C1 segment of cervical spinal cord (tissue), 14 donors: Measurements from ENCODE around the gene TNS1.

Source experiments
- DNase-seq, 14 donors: peaks; one replicate each; lab custom pipeline; 2025; lab: John Stamatoyannopoulos, UW

Gene TNS1

DNA sequence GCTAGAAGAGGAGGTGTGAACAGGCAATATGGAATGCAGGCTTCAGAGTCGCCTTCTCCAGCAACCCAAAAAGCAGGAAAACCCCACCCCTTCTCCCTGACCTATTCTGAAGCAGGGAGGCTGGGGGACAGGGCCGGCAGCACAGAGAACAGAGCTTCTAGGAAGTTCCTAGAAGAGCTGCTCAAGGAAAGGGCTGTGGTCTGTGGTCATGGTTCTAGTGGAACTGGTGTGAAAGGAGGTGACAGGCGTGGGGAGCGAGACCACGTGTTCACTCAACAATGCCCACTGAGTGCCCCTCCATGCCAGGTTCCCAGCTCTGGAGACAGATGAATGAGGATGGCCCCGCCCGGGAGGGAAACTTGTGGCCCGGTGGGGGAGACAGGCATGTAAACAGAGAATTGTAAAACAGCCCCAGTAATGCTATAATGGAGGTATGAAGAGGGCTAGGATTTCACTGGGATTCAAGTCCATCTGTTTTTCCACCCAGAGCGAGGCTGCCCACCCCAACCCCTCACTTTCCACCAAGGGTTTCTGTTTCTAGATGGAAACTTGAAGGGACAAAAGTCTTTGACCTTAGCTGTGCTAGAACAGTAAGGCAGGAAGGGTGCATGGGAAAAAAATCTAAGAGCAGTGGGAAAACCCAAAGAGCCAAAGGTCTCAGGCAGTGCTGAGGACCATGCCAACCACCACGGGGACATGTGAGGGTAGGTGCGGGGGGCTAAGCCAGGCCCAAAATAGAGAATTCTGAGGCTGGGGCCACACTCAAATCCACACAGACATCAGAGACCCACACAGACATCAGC, 71.8 kb downstream of the TNS1 start:
- no peak for DNase-seq

DNA sequence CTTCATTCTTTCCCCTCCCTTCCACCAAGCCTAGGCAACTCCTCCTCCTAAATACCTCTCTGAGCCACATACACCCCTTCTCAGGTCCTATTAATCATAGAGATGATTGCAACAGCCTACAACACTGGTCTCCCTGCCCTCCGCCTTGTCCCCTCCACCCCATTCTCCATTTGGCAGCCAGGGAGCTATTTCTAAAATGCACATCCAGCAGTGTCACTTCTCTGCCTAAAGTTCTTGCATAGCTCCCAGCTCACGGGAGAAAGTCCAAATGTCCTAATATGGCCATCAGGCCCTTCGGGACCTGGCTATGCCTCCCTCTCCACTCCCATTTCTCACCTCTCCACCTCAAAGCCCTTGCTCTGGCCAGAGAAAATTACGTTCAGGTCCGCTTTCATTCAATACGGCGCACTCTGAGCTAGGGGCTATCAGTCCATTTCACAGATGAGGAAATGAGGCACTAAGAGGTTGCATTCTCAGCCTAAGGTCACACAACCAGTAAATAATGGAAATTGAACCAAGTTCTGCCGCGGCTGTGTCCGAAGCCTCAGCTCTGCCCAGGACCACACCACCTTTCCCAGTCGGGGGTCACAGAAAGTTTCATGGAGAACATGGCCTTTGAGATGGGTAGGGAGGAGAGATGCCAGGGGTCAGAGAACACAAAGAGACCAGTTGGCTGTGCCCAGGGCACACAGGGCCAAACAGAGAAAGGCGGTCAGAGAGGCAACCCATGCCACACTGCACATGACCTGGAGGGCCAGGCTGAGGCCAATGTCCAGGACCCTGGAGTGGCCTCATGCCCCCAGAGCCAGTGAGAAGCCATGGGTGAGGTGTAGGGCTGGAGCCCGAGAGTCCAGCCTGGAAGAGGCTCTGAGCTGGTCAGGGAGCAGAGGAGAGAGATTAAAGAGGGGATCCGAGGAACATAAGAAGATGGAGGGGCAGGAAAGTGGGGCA, 72.8 kb downstream of the TNS1 start:
- DNase-seq: no peak

DNA sequence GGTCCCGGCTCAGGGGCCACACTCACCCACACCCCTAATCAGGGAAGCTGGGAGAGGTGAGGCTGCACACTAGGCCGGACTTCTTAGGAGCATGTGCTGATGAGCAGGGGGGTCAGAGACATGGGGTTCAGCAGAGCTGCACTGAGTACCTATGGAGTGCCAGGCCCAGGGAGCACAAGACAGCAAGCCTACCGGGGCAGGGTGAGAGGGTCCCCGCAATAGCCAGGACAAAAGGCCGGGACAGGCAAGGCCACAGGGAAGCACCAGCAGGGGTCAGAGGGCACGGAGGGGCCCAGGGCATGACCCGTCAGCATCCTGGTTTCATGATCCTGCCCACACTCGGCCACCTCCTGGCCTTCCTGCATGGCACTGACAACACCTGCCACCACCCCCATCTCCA, 73.5 kb downstream of the TNS1 start:
- DNase-seq: no peak

DNA sequence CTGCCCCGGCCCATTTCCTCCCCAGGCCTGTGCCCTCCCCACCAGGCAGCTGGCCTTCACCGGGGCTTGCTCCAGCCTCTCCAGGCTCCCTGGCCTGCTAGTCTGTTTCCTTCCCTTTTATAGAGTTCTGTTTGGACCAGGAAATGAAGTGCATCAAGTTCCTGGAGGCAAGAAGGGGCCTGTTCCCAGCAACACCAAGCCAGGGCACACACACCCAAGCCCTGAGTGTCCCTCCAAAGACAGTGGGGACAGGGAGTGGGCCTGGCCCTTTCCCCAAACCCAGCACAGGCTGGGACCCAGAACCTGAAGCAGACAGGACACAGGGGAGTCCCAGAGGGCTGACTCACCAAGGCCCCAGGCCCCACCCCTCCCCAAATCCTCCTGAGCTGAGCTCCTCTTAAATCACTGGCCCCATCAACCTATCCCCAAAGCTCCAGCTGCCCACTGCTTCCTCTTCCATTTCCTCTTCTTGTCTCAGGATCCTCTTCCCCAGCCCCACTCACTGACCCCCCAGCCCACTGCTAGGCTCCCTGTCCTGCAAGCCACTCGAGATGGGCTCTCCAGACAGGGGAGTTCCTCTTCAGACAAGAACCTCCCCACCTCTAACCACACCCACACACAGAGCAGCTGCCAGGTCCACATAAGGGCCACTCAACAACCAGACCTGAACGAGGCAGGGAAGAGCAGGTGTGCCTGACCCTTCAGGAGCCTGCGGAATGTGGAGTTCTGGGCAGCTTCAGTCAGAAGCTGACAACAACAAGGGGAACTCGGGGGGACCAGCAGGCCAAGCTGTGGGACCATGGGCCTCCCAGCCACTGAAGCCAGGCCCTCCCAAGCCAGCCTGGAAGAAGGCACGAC, 74.2 kb downstream of the TNS1 start:
- DNase-seq: peak in 1 of 14 donors; percentile 46

DNA sequence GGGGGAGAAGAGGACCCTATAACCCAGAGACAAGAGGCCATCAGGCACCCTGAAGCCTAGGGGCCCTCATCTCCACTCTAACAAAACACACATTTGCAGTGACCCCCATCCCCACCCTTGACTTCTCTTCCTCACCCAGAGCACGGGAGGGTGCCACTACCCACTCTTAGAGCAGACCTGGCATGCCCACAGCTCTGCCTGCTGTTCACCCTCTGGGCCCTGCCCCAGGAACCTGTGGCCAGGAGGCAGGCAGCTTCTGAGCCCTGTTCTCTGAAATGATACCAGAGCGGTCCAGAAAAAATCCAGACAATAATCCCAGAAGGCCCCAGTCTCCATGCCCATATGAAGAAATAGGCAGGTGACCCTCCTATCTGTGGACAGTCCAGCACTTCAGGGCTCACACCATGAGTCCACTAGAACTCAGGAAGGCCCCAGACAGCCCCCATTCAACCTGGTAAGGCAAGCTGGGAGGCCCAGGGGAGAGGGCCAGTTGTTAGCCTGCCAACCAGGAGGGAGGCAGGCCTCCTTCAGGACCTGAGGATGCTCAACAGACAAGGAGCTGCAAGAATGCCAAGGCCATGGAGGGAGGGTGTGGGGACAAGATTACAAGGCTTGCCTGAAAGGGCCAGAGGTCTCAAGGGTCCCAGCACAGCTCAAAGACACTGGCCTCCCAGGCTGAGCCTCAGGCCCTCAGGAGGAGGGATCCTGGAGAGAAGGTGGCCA, 75.0 kb downstream of the TNS1 start:
- DNase-seq: no peak

DNA sequence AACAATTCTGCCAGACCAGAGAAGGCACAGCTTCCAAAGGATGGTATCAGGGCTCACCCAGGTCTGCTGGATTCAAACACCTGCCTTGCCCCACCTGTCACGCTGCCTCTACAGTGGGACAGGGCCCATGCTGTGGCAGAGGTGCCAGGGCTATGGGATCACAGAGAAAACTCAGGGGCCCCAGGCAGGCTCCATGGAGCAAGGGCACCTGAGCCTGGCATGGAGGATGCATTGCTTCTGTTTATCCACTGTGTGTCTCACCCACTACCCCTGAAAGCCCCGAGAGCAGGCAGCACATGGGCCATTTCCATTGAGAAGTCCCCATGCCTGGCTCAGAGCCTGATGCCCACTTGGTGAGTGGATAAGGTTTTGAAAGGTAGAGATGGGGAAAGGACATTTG, 76.0 kb downstream of the TNS1 start:
- DNase-seq: no peak

DNA sequence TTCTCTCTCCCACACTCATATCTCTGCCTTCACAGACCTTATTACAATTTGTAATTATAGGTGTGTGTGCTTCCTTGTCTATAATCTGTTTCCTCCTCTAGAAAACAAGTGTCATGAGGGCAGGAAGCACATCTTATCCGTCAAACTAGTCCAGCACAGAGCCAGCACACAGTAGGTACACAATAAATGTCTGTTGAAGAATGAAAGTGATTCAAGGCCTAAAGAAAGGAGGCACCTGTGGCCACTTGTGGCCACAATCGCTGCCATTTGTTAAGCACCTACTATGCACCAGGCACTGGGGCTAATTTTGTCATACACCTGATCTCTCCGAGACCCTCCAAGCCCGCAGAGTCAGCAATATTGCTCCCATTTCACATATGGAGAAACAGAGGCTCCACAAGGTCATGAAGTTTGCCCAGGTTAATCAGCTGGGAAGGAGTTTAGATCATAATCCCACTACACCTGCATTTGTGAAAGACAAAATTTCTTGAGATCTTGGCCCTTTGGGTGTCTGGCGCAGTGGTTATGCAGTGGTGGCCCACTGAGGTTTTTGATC, 78.4 kb downstream of the TNS1 start:
- DNase-seq: no peak

DNA sequence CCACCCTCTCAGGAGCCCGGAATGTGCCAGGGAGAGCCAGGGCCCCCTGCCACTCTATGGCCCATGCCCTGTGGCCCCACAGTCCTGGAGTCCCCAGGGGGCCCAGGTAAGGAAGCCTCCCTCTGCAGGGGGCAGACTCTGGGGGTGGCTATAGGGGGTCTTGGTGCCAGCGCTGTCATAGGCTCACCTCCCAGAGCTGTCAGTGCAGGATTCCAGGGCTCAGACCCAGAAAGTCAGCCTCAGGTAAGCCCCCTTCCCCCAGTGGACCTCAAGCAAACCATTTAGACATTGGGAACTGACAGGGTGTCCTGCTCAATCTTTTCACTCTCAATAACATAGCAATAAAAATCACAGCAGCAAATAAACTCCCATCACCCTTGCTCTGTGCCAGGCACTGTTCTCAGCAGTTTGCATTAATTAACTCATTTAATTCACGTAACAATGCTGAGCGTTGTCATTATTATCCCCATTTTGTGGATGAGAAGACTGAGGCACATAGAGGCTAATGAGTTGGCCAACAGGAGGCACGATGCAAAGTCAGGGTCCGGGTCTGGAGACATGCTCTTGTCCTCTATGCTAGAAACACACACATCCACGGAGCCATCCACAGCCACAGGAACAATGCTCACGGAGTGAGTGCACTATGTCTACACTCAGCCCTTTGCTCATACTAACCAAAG, 79.6 kb downstream of the TNS1 start:
- no peak for DNase-seq

DNA sequence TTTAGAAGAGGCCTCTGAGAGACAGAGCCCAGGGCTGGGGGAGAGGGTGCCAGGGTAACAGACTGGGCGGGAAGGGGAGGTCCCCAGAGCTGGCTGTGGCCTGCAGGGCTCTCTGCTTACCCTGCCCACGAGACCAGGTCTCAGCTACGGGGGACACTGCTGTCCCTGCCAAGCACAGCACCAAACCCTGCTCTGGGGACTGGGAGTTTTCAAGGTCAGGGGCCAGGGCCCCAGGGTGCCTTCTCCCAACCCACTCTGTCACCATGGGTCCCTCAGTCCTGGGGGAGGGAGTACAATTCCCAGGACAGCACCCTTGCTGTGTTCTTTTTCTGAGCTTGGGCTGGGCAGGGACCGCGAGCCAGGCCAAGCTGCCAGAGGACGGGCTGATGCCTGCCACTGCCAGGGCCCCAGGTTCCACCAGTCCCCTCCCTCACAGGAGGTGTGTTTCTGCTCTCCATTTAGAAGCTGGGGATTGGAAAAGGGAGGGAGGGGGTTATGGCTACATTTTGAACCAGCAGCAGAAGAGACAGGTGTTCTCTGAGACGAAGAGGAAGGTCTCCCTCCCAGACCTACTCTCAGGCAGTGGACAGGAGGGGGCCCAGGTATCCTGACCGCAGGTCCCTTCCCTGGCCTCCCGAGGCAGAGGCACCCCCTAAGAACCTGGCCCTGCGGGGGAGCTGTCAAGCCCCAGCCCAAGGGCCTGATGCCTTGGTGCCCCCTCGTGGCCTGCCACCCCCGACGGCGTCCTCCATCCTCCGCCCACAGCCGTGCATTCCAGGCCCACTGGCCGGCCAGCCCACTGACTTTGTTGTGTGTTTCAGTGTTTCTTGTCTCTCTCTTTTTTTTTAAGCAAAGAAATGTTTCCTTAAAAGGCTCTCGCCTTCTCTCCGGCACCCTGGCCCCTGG, 80.4 kb downstream of the TNS1 start:
- DNase-seq: peak in 3 of 14 donors; percentile 22 to 51 (median 34)

DNA sequence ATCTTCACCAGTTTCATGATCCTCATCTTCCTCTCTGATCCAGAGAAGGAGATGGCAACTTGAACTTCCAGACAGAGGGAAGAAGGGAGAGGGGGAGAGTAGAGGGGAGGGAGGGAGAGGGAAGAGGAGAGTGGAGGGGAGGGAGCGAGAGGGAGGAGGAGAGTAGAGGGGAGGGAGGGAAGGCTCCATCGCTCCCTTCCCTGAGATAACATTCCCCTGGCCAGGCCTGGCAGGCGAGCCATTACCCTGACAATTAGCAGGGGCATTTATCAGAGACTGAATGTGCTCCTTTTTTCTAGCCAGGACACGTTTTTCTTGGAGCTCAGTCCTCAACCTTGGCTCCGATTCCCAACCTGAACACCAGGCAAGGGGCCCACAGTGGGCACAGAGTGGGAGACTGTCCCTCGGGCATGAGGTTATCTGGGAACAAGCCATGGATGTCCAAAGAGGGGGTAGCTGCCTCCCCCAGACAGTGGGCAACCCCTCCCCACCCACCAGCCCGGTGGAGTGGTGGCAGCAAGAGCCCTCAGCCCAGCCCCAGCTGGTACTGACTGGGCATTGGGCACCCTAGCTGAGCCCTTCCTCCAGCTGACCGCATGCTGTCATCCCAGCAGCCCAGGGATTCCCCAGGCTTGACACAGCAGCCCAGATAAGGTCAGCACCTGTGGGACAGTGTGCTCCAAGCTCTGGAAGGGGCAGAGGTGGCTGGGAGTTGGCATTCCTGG, 81.8 kb downstream of the TNS1 start:
- peak in 5 of 14 donors; percentile 18 to 55 (median 30) for DNase-seq

DNA sequence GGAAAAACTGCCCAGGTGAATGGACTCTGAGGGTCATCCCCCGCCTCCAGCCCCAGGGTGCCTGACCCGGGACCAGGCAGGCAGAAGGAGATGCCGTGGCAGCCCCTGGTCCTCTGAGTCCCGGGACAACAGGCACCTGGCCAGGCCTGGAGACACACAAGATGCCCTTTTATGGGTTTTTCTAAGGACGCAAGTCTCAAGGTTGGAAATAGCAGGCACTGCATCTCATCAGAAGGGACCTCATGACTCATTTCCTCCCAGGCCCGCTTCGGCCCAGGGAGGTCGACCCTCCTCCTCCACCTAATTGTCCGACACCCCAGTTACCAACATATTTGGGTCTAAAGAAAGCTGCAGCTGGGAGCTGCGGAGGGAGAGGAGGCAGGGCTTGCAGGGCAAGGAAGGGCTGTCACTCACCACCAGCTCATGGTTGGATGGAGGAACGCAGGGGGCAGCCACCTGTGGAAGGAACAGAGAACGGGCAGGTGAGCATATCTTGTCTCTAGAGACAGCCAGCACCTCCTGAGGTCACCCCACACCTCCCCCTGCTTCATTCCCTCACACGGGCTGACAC, 82.9 kb downstream of the TNS1 start:
- no peak for DNase-seq

DNA sequence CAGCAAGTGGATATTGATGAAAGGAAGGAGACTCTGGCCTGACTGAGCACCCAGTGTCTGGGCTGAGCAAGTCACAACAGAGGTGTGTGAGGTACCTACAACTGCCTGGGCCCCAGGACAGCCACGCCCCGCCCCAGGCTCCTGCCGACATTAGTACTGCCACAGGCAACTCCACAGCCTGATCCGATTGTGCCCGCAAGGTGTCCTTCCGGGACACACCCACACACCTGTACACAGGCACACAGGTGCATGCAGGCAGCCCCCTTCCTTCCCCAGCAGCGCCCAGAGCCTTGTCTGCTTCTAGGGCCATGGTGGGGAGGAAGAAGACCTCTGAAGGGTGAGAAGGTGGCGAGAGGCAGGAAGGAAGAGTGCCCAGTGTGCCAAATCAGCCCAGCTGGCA, 83.6 kb downstream of the TNS1 start:
- no peak for DNase-seq

DNA sequence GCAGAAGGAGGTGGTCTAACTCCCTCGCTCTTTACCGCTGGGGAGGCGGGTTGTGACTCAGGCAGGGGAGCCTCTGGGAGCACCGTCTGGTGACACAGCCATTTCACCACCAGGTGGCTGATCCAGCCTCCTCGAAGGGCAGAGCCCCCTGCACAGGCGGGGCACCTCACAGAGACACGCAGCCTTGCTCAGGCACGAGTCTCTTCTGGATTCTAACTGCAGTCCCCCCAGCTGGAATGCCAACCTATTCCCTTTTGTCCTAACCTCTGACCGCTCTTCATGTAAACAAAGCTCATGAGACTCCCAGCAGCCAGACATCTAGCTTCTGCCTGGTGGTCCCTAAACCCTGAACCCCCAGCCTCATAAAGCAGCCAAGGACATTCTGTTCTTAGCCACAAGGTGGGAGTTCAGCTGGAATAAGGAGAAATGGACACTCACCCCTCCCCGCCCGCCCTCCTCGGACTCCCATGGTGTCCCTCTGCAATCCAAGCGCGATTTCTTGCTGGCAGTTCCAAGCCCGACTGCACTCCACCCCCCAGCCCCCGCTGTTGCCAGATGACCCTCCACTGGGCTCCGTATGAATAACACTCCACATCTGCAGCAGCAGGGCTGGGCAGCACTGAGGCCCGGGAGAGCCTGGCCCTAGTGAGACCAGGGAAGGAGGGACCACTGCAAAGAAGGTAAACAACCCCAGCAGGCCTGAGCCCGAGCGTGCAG, 84.3 kb downstream of the TNS1 start:
- peak in 1 of 14 donors; percentile 26 for DNase-seq

DNA sequence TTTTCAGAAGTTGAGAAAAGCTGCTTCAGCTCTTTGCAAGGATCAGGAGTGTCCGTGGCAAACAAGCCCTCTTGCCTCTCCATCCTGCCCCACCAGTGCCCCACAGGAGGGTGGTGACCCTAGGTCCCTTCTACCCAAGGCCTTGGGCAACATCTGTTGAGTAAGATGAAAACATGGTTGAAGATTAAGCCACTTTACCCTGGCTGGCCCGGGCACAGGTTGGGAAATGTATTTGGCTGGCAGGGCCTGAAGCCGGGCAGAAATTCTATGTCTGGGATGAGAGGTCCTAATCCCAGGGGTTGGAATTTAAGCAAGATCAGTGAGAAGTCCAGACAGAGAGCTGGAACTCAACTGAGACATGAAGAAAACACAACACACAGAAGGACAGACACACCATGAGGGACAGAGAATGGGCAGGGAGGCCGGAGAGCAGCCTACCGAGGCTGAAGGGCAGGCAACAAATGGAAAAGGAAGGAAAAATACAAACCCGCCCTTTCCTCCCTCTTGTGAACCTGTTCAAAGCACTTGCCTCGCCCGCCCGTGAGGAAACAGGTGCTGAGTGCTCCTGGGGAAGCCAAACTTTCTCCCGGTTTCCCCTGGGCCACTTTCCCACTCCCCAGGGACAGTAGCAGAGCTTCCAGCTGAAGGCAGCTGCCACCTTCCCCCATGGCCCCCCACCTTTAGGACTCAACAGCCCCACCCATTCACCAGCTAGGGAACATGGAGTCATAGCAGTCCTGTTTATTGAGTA, 86.1 kb downstream of the TNS1 start:
- DNase-seq: no peak

DNA sequence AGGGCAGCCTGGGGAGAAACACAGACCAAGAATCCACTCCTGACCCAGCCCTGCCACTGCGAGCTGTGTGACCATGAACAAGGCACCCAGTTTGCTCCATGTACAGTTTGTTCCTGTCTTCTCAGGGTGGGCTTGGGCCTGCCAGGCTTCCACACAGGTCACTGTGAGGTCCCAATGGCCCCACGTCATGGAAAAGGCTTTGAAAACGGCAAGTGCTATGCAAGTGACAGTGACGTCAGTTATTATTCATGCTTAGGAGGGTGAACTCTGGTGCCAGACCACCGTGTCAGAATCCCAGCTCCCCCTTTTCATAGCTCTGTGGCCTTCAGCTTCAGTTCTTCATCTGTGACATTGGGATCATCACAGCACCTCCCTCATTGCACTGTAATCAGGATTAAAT, 87.1 kb downstream of the TNS1 start:
- DNase-seq: no peak

DNA sequence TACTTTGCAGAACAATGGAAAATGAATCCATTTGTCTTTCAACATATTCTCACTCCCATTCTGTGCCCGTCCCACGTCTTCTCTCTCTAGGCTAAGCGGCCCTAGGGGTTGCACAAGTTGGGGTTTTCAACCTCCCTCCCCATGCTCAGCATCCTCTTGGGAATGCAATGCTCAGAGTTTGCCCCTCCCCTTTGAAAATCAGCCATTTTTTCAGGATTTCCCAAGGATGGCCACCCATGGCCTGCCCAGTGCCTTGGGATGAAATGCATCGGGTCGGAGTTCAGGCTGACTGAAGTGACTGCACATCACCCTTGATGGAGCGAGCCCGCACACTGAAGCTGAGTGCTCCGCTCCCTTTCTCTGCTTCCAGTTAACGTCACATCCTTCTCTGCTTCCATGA, 87.9 kb downstream of the TNS1 start:
- DNase-seq: no peak

DNA sequence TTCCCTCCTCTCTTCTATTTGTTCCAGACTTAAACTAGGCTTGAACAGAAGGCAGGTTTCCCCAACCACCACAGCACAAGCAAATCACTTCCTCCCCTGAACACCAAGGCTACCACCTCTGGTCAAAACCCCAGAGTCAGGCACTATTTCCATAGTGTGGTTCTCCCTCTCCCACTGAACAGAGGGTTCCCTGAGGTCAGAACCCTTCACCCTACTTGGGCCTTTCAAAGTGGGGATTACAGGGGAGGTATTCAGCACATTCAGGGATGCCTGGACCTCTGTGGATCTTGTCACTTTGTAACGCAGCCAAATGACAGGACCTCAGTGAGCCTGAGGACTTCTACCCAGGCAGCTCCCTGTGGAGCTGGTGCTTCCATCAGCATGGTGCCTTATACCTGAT, 88.7 kb downstream of the TNS1 start:
- DNase-seq: no peak
